ENCODE results near the gene CTCFL. TPM values are rescaled to one million over a fixed set of nuclear protein-coding genes. Genes with fewer than 3 reads are reported as not detected.

The CTCFL gene, protein sequence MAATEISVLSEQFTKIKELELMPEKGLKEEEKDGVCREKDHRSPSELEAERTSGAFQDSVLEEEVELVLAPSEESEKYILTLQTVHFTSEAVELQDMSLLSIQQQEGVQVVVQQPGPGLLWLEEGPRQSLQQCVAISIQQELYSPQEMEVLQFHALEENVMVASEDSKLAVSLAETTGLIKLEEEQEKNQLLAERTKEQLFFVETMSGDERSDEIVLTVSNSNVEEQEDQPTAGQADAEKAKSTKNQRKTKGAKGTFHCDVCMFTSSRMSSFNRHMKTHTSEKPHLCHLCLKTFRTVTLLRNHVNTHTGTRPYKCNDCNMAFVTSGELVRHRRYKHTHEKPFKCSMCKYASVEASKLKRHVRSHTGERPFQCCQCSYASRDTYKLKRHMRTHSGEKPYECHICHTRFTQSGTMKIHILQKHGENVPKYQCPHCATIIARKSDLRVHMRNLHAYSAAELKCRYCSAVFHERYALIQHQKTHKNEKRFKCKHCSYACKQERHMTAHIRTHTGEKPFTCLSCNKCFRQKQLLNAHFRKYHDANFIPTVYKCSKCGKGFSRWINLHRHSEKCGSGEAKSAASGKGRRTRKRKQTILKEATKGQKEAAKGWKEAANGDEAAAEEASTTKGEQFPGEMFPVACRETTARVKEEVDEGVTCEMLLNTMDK
- not detected in 2 replicates for total RNA-seq

DNA sequence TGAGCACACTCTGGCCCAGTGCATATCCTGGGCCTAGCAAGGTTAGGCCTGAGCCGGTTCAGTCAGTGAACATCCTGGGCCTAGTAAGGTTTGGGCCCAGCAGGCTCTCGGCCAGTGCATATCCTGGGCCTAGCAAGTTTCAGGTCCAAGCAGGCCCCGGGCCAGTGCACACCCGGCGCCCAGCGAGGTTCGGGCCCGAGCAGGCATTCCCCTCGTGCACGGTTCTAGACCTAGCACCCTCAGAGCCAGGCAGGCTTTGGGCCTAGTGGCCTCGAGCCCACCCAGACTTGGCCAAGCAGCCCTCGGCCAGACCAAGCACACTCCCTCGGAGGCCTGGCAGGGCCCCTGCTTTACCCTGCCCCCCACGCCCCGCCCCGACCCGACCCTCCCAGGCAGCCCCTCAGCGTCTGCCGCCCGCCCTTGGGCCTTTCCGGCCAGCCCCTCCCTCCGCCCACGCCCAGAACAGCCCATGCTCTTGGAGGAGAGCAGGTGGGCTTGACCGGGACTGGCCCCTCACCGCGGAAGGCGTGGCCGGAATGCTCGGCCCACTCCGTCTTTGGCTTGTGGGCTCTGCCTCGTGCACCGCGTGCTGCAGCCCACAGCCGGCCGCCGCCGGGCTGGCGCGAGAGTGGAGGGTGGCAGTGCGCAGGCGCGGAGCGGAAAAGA lies at the start of gene CTCFL:
Gene CTCFL, minus strand, starts transcription at position 630 of the 666 bp plus-strand sequence. CDS start 935 bp downstream, outside the sequence.
- TF ChIP-seq, protein P1, sequence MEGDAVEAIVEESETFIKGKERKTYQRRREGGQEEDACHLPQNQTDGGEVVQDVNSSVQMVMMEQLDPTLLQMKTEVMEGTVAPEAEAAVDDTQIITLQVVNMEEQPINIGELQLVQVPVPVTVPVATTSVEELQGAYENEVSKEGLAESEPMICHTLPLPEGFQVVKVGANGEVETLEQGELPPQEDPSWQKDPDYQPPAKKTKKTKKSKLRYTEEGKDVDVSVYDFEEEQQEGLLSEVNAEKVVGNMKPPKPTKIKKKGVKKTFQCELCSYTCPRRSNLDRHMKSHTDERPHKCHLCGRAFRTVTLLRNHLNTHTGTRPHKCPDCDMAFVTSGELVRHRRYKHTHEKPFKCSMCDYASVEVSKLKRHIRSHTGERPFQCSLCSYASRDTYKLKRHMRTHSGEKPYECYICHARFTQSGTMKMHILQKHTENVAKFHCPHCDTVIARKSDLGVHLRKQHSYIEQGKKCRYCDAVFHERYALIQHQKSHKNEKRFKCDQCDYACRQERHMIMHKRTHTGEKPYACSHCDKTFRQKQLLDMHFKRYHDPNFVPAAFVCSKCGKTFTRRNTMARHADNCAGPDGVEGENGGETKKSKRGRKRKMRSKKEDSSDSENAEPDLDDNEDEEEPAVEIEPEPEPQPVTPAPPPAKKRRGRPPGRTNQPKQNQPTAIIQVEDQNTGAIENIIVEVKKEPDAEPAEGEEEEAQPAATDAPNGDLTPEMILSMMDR (IDR thresholded peaks at IDR 0.05; ENCODE audit: insufficient read depth, low read depth, low read length) = no peak
- no peak within 1 kb of the TSS for H3K4me3 ChIP-seq (ENCODE audit: low read depth, low read length)
- DNase-seq (ENCODE audit: low read depth) = no peak

DNA sequence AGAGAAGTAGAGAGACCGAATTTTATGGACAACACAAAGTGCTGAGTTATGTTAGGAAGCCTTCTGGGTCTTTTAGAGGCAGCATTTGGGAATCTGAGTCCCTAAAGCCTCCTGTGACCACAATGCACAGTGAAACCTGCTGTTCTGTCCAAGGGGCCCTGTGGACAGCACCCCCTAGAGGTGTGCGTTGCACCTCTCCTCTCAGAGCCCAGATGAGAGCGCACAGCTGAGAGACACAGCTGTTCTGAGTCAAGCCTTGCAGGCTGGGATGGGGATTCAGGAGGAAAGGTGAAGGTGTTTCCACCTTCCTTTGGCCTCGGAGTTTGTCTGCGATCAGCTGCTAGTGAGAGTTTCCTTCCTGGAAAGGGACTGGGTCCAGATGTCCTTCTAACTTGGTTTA lies 49.0 kb upstream of the CTCFL start:
- no peak overlapping the region for H3K4me3 ChIP-seq (ENCODE audit: low read depth, low read length)
- TF ChIP-seq, protein P1 (IDR thresholded peaks at IDR 0.05; ENCODE audit: insufficient read depth, low read depth, low read length) = no peak
- no peak for DNase-seq (ENCODE audit: low read depth)

DNA sequence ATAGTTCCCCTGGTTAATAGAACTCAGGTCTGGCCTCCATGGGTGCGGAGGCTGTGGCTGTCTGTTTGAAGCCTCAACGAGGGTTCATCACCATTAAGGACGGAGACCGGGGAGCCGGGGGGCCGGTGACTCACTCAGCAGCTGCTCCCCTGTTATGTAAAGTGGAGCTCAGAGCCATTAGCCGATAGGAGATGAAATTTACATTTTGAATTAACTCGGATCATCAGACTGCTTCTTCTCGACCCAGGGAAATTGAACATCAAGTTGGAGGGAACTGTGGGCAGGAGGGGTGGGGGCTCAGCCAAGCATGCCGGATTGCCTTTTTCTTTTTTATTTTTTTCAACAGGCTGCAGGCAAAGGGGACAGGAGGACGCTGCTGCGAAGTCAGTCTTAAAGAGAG lies 48.3 kb upstream of the CTCFL start:
- no peak for DNase-seq (ENCODE audit: low read depth)
- TF ChIP-seq, protein P1 (IDR thresholded peaks at IDR 0.05; ENCODE audit: insufficient read depth, low read depth, low read length) = no peak

DNA sequence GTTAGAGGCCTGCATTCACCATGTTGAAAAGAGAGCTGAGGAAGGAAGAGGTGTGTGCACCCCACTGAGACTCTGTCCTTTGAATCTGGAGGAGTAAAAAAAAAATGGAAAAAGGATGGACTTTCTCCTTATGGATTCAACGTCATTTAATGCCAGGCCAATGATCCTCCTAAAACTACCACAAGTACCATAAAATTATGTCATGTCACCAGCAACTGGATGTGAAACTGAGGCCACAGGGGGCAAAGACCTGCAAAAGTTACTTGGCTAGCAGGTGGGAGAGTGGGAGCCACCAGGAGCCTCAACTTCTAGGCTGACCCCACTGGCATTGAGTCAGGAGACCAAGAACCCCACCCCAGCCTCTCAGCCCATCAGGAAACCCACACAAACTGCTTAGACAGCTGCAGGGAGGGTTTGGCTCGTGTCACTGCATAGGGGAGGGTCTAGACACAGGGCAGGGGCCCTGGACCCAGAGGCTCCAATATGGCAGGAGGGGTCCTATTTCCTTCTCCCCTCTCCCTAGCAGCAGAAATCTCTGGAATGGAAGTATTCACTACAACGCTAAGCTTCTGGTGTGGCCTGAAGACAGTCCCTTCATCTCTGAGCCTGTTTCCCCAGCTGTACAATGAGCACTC lies 47.0 kb upstream of the CTCFL start:
- TF ChIP-seq, protein P1 (IDR thresholded peaks at IDR 0.05; ENCODE audit: insufficient read depth, low read depth, low read length) = no peak

More for the DNA sequence above, 48.3 kb upstream of the CTCFL start:
- no peak overlapping the region for H3K4me3 ChIP-seq (ENCODE audit: low read depth, low read length)

DNA sequence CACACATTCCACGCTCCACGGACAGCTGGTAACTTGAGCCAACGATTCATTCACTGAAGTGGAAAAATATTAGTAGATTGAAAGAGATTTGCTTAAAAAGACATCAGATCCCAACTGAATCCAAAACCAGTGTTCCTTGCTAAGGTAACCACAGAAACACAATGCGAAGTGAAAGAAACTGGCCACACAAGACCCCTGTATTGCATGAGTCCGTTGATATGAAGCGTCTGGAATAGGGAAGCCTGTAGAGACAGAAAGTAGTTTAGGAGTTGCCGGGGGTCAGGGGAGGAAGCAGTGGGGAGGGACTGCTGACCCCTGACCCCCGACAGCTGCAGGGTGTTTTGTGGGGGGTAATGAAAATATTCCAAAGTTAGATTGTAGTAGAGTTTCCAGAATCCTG lies 46.0 kb upstream of the CTCFL start:
- TF ChIP-seq, protein P1 (IDR thresholded peaks at IDR 0.05; ENCODE audit: insufficient read depth, low read depth, low read length) = no peak
- DNase-seq (ENCODE audit: low read depth) = no peak
- H3K4me3 ChIP-seq (ENCODE audit: low read depth, low read length) = no peak overlapping the region

More for the DNA sequence above, 47.0 kb upstream of the CTCFL start:
- DNase-seq (ENCODE audit: low read depth) = no peak
- no peak overlapping the region for H3K4me3 ChIP-seq (ENCODE audit: low read depth, low read length)

DNA sequence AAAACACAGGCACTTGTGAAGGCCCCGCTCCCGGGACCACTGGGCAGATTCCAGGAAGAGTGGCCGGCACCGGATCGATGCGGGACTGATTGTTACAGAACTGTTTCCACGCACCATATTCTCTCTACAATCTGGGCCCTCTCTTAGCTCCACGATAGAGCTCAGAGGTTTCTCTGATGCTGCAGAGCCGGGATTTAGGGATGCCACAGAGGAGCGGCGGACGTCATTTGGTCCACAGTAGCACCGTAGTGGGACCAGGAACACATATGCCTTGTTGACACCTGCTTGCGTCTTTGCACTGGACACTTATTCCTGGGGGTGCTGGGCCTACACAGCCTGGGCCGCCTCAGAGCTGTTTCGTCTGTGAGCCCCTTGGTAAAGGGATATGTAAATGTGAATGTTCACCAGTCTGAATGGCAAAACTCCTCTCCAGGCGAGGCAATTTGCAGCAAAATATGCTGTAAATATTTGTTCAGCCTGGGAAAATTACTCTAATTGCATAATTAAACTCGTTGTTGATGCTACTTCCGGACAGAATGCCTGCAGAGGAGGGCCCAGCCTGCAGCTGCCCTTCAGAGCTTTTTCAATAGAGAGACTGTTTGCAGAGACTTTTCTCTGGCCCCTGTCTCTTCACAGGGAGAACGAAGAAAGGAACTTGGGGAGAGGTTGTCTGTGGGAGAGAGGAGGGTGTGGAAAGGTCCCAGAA lies 45.4 kb upstream of the CTCFL start:
- TF ChIP-seq, protein P1 (IDR thresholded peaks at IDR 0.05; ENCODE audit: insufficient read depth, low read depth, low read length) = no peak
- H3K4me3 ChIP-seq (ENCODE audit: low read depth, low read length) = no peak overlapping the region
- no peak for DNase-seq (ENCODE audit: low read depth)
